Mesothelial cell of epicardium (in vitro differentiated cells): ENCODE data around the gene ANKRD10. TPM values are rescaled to one million over a fixed set of nuclear protein-coding genes. Genes with fewer than 3 reads are reported as not detected.

ENCODE experiments used
- DNase-seq, 2 experiments: peaks; one replicate each; pipeline ENCODE4 v3.0.0; 2021; ENCODE audit warnings: low spot score in 2 of 2; ENCODE audit not compliant: unreplicated experiment in 2 of 2
- H3K27ac Mint-ChIP-seq: 2 replicates; pipeline ENCODE4 v1.8.0; 2021; ENCODE audit warnings: mixed read lengths
- H3K27me3 Mint-ChIP-seq: 2 replicates; pipeline ENCODE4 v1.8.0; 2021; ENCODE audit warnings: low read depth, mixed read lengths
- H3K36me3 Mint-ChIP-seq: 2 replicates; pipeline ENCODE4 v1.8.0; 2021; ENCODE audit warnings: mixed read lengths
- H3K4me1 Mint-ChIP-seq: 2 replicates; pipeline ENCODE4 v1.8.0; 2021; ENCODE audit warnings: mixed read lengths
- H3K4me3 Mint-ChIP-seq: 2 replicates; pipeline ENCODE4 v1.8.0; 2021; ENCODE audit warnings: mild to moderate bottlenecking, moderate library complexity, mixed read lengths
- H3K9me3 Mint-ChIP-seq: 2 replicates; pipeline ENCODE4 v1.8.0; 2021; ENCODE audit warnings: mixed read lengths
- CTCF ChIP-seq: fragments of 200-600 bp; sonication (generic); IDR thresholded peaks from one replicate; pipeline ENCODE4 v1.5.0; 2021; ENCODE audit warnings: antibody characterized with exemption; ENCODE audit not compliant: unreplicated experiment
- total RNA-seq: library from RNA; stranded (reverse); gene quantifications from 3 replicates; pipeline ENCODE4 v1.2.1, GENCODE V29; 2021

The ANKRD10 gene
- total RNA-seq, 1 donor from 2014 or later: 258 TPM

- no peak overlapping the region for H3K4me3 Mint-ChIP-seq
- no peaks in the 10 kb centered on the region for H3K36me3 Mint-ChIP-seq
- TF ChIP-seq CTCF: no peak
- no peaks in the 10 kb centered on the region for H3K4me1 Mint-ChIP-seq
- H3K27ac Mint-ChIP-seq: no peak overlapping the region
- H3K9me3 Mint-ChIP-seq: peaks cover 9% of the 10 kb centered on the region
- no peak for DNase-seq
- no peaks in the 10 kb centered on the region for H3K27me3 Mint-ChIP-seq
Measured at GRCh38 chr13:110860983-110861382, 53.9 kb downstream of the ANKRD10 start.

- Mint-ChIP-seq H3K36me3 (no peaks in the 10 kb centered on the region), H3K4me3 (no peak overlapping the region), H3K9me3 (peaks cover 9% of the 10 kb centered on the region), H3K27ac (no peak overlapping the region), H3K4me1 (peaks cover 2% of the 10 kb centered on the region), H3K27me3 (no peaks in the 10 kb centered on the region)
- no peak for TF ChIP-seq CTCF
- no peak for DNase-seq
Measured at GRCh38 chr13:110856942-110857835, 57.7 kb downstream of the ANKRD10 start.

GRCh38 chr13:110855363-110855762 lies 59.5 kb downstream of the ANKRD10 start:
- Mint-ChIP-seq H3K4me3 (no peak overlapping the region), H3K27me3 (no peaks in the 10 kb centered on the region), H3K27ac (no peak overlapping the region), H3K36me3 (no peaks in the 10 kb centered on the region), H3K4me1 (peaks cover 2% of the 10 kb centered on the region), H3K9me3 (peaks cover 9% of the 10 kb centered on the region)
- no peak for TF ChIP-seq CTCF
- DNase-seq: no peak

- Mint-ChIP-seq H3K27me3 (no peaks in the 10 kb centered on the region), H3K27ac (no peak overlapping the region), H3K36me3 (no peaks in the 10 kb centered on the region), H3K9me3 (peaks cover 9% of the 10 kb centered on the region), H3K4me1 (peaks cover 7% of the 10 kb centered on the region), H3K4me3 (no peak overlapping the region)
- TF ChIP-seq CTCF: no peak
- no peak for DNase-seq
Measured at GRCh38 chr13:110854866-110855265, 60.0 kb downstream of the ANKRD10 start.

- no peak overlapping the region for H3K27ac Mint-ChIP-seq
- no peak for DNase-seq
- H3K4me3 Mint-ChIP-seq: no peak overlapping the region
Measured at GRCh38 chr13:110853235-110853721, 61.6 kb downstream of the ANKRD10 start.

More at GRCh38 chr13:110853235-110853721, 61.6 kb downstream of the ANKRD10 start:
- H3K36me3 Mint-ChIP-seq: no peaks in the 10 kb centered on the region
- no peaks in the 10 kb centered on the region for H3K27me3 Mint-ChIP-seq
- peaks cover 9% of the 10 kb centered on the region for H3K4me1 Mint-ChIP-seq
- H3K9me3 Mint-ChIP-seq: peaks cover 9% of the 10 kb centered on the region
- TF ChIP-seq CTCF: no peak
